AG20443 (cell line): ENCODE data around the gene MIDN.

Experiments
- DNase-seq: peaks from one replicate; pipeline ENCODE4 v3.0.0; 2012; ENCODE audit warnings: low spot score, mixed read lengths

Gene MIDN

DNA sequence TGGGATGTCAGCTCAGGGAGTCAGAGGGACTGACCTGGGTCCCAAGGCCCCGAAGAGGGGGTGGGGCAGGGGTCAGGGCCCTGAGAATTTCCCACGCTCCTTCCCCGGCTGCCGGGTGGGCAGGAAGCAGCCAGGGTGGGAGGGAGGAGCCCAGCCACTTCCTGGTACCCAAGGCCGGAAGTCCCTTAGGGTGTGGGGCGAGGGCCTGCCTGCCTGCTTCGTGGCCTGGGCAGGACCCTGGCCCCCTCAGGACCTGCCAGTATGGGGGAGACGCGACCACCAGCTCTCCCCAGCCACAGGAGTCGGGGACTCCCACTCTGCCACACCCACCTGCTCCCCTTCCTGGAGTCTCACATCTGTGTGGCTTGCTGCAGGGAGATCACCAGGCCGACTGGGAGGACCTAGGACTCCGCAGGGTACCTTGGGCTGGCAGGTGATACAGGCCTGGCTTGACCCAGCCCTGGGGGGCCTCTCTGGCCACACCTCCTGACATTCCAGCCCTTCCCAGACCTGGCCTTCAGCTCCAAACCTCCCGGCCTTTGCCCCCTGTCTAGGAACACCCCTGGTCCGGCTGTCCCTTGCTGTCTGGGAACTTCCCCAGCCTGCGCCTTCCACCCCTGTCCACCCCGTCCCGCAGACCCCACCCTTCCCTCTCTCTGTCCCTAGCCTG lies 11.0 kb downstream of the MIDN start:
- no peak for DNase-seq

GRCh38 chr19:1259876-1260748 lies 11.7 kb downstream of the MIDN start:
- no peak for DNase-seq

DNA sequence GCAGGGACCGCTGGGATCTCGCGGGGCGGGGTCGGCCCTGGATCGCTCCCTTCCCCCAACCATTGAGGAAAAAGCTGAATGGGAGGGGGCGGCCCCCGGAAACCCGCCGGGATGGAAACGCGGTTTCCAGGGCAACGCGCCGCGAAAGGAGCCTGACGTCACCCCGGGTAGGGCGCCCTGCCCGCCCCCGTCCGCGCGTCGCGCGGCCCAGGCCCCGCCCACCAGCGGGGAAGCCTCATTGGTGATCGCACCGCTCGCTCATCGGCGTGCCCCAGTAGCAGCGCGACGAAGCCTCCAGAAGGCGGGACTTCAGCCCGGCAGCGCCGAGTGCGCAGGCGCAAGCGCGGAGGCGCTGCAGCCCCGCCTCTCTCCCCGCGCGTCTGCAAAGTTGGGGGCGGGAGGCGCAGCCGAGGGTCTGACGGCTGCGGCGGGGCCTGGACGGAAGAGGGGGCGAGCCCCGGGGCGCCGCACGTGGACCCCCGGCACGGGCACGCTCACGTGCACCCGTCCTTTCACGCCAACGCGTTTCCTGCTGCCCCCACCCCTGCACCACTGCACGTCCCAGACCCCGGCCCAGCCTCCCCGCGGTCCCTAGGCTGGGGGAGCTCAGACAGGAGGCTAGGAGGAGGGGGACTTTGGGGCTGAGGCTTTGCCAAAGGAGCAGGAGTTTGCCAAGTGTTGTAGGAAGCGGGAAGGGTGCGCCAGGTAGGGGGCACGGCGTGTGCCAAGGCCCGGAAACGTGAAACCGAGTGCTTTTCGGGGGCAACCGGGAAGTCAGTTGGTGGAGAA lies 12.6 kb downstream of the MIDN start:
- peak; percentile 94 for DNase-seq

DNA sequence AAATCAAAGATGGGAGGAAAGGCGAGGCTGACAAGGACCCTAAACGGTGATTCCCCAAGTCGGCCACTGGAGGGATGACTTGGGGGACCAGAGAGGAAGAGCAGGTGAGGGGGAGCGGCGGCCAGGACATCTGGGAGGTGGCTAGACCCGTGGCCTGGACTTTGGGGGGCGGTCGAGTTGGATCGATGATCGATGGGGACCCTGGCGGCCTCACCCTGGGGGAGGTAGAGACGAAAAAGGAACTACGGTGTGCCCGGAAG lies 13.1 kb downstream of the MIDN start:
- no peak for DNase-seq

DNA sequence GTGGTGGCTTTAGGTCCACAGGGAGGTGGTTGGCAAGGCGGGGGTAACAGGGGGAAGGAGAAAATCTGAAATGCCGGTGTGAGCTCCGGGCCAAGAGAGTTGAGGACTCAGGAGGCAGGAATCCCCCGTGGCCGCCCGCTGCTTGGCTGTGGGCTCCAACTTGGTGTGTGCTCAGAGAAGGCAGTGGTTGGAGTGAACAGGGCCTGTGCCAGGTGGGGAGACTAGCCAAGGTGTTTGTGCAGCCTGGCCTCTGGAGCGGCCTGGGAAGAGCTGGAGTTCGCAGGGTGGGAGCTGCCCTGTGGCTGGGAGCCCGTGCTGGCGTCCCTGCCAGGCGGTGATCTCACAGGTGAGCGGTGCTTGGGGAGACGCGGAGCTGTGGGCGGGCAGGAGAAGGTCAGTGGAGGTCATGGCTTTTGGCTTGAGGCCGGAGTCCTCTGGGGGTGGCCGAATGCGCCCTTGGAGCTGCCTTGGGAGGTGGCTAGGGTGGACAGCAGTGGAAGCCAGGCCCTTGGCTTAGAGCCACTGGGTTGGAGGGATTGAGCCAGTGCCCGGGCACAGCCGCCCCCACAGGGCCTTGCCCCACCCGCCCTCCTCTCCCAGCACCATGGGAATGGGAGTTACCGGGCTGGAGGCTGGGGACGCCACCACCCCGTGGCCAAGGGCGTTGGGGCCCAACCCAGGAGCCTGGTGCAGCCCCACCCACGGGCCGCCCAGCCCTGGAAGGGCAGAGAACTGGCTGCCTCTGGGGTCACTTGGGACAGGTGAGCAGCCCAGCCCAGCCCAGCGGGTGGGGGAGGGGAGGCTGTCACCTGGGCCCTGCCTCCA lies 13.6 kb downstream of the MIDN start:
- no peak for DNase-seq

DNA sequence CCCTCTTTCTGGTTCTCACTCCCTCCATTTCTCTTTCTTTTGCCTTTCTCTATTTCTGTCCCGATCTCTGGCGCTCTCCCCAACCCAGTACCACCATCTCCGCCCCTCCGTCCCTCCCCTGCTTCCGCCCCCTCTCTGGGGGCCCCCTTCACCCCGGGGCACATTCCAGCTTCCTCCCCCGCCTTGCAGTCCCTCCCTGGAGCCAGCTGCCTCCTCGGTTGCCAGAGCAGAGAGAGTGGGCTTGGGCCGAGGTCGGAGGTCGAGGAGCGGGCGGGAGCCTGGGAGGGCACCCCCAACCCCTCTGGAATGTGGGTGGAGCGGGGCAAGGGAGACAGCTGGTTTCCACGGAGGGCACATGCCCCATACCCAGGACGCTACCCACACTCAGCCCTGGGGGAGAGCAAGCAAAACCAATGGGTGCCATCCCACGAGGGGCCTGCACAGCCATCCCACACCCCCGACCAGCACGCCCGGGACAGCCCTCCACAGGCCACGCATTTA lies 14.3 kb downstream of the MIDN start:
- DNase-seq, result no peak

DNA sequence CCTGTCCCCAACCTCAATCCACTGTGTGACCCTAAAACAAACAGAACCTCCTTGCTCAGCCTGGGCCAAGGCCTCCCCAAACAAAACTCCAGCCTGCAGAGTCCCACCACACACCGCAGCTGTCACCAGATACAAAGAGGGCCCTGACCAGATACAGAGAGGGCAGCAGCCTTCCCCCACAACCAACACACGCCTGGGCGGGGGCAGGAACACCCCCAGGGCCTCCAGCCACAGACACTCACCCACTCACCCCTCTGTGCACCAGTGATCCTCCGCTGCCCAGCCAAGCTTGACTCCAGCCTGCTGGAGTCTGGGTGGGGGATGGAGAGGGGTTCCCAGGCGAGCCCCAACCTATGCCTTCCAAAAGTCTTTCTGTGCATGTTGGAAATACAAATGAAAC lies 14.8 kb downstream of the MIDN start:
- no peak for DNase-seq

DNA sequence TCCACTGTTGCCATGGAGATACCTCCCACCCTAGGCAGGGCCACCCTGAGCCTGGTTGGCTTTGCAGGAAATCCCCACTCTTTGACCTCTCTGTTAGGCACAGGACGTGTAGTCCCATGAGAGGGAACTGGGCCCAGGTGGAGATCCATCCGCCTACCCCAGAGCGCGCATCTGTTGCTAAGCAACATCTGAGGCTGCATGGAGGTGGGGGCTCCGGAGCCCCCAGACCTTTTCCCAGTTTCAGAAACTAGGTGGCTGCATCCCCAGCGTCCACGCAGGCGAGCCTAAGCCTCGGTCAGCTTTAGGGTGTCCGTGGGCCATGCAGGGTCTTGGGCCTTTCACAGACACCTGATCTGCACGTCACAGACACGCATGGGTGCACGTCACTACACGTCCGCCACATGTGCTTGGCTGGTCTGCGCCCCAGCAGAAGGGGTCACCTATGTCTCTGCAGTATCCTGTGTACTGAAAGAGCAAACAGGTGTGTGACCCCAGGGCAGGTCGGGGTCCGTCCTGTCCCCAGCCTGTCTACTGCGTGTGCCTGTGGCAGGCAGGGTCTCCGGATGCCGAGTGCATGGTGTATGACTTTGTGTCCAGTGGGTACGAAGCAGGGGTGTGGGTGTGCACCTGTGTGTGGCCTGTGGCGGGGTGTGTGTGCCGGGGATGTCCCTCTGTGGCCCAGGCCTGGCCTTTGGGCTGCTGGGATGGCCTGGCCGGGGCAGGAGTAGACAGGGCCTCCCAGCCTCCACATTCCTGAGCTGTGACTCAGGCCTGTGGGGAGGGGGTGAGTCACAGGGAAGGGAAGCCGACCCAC lies 16.6 kb downstream of the MIDN start:
- DNase-seq, result peak; percentile 84

- DNase-seq, result peak; percentile 80
Measured at GRCh38 chr19:1265615-1266128, 17.3 kb downstream of the MIDN start.

GRCh38 chr19:1266129-1266915 lies 17.9 kb downstream of the MIDN start:
- DNase-seq, result peak; percentile 88

GRCh38 chr19:1266916-1267476 lies 18.6 kb downstream of the MIDN start:
- peak; percentile 69 for DNase-seq

DNA sequence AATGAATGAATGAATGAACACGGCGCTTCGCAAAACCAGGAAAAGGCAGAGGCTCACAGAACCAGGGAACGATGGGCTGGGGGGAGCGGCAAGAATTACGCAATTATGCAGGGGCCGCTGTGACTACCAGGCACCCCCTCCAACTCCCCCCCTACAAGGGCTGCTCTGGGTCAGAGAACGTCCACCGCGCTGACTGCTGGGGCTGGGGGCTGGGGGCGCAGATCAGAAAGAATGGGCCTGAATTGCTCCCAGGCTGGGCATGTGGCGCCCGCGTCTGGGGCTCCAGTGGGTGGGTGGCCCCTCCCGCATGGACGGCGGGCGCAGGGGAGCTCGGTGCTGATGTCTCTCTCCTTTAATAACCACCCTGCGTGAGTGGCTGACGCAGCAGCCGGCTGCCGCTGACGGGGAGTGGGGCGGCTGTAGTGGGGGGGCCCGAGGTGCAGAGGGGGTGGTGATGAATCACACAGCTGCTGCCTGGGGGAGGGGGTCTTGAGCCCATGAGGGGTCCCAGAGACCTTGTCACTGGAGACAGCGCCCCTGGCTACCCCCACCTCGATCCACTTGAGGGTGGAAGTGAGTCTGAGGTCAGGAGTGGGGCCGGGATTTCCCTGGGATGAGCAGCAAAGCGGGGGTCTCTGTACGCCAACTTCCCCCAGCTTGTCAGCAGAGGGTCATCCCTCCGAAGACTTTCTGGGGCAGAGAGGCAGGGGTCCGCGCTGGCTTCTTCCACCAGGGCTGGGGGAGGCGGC lies 19.3 kb downstream of the MIDN start:
- no peak for DNase-seq

DNA sequence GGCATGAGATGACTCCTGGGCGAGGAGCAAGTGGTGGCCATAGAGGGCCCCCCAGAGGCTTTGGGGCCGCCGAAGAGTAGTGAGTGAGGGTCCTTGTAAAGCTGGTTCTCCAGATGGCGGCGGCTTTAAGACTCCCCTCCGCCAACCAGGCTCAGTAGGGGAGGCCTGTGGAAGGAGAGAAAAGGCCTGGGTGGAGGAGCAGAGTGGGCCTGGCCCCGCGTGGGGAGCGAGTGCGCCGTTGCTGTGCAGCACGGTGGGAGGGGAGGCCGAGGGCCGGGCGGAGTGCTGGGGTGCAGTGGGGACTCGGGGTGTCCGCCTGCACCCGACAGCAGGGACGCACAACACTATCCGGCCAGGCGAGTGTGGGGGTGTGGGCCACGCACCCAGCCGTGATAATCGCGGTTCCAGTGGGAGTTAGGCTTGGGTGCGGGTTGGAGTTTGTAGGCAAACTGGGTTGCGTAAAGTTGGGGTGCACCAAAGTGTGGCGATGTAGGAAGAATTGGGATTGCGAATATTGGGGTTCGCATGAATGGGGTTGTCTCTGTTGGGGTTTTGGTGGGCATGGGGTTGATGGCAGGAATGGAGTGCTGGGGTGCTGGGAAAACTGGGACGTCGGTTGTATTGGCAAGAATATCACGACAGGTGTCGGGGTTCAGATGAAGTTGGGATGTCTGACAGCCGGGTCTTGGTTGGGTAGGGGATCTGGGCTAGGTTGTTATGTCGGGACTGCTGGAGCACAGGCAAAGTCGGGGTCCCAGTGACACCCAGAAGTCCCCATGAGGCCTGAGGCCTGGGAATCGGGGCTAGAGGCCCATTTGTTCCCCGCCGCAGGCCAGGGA lies 20.1 kb downstream of the MIDN start:
- DNase-seq, result no peak

DNA sequence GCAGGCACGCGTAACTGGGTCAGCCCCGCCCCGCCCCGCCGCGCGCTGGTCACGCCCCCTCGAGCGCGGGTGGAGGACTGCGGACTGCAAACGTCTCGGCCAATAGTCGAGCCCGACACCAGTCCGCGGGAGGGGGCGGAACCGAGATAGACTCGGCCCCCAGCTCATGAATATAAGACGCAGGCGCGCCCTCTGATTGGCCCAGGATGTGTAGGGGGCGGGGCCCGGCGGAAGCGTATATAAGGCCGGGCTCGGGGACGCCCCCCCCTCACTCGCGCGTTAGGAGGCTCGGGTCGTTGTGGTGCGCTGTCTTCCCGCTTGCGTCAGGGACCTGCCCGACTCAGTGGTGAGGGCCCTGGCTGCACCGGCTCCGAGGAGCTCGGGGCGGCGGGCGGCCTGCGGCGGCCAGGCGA lies 20.7 kb downstream of the MIDN start, which contains the start of gene CIRBP:
Gene CIRBP (plus strand): TSS at position 268 of the 413 bp plus-strand sequence. CDS start 1,602 bp downstream, outside the sequence.
- peak; percentile 96 for DNase-seq

GRCh38 chr19:1269478-1270212 lies 21.3 kb downstream of the MIDN start:
- peak; percentile 92 for DNase-seq

DNA sequence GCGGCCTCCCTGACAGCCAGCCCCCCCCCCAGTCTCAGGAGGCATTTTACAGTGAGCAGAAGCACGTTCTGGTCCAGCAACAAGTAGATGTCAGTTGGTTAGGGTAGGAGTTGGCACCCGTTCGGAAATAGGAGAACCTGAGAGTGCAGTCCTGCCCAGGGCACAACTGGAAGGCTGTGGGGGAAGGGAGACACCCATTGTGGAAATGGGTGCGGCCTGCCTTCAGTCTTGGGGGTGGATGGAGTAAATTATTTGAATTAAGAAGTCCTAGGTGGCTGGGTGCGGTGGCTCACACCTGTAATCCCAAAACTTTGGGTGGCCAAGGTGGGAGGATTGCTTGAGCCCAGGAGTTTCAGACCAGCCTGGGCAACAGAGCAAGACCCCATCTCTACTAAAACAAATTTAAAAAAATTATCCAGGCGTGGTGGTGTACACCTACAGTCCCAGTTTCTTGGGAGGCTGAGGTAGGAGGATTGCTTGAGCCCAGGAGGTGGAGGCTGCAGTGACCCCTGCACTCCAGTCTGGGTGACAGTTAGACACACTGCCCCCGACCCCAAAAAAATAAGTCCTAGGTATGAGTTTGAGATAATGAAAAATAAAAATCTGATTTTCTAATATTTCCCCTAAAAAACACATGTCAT lies 21.9 kb downstream of the MIDN start:
- no peak for DNase-seq
